K562 treated with DMSO at 1 percent for 4 hours (cell line): Measurements from ENCODE around the gene FRMD3. TPM values are rescaled to one million over a fixed set of nuclear protein-coding genes. Genes with fewer than 3 reads are reported as not detected.

Experiments
- total RNA-seq: library from RNA; unstranded; fragments of 300-600 nt; gene quantifications from 2 replicates; pipeline ENCODE4 v1.2.3, GENCODE V29; 2022; ENCODE audit not compliant: insufficient read depth

Gene FRMD3
- total RNA-seq = 0.37 and 0.57 TPM in 2 replicates

GRCh38 chr9:83538172-83538889 lies at the start of gene FRMD3:
Gene FRMD3 (minus strand): TSS chr9:83538401. CDS start chr9:83538231, 170 bp downstream.

Other genes starting within 250 kb of the FRMD3 start
- gene IDNK, start 84.7 kb upstream of the FRMD3 start, total RNA-seq = not detected in 2 replicates
- 34.1 and 36.0 TPM in 2 replicates for gene UBQLN1, start 169.6 kb upstream of the FRMD3 start, total RNA-seq